ENCODE measurements around the gene CDK6.

CDK6 gene

GRCh38 chr7:92777993-92778392 is 58.4 kb downstream of the CDK6 start:
- no peak overlapping the region for H3K9ac ChIP-seq (ENCODE audit: low read length)
- H3K4me1 ChIP-seq (ENCODE audit: control insufficient read depth, insufficient read depth, low read length), result peaks cover 10% of the 10 kb centered on the region
- no peak overlapping the region for H3K4me3 ChIP-seq (ENCODE audit: low read depth, low read length)
- peaks cover 6% of the 10 kb centered on the region; the same call in 1 of the 2 replicates for H3K36me3 ChIP-seq (ENCODE audit: control insufficient read depth, insufficient read depth, low read length)
- H3K27ac ChIP-seq (ENCODE audit: low read depth, low read length), result no peak overlapping the region
- H3K9me3 ChIP-seq (ENCODE audit: control insufficient read depth, insufficient read depth, low read depth, low read length), result peaks cover 3% of the 10 kb centered on the region; the same call in 1 of the 2 replicates
- no peaks in the 10 kb centered on the region for H3K27me3 ChIP-seq (ENCODE audit: control insufficient read depth, insufficient read depth, low read length)

GRCh38 chr7:92773808-92774207 is 62.6 kb downstream of the CDK6 start:
- H3K4me1 ChIP-seq (ENCODE audit: control insufficient read depth, insufficient read depth, low read length), result peaks cover 23% of the 10 kb centered on the region
- H3K27ac ChIP-seq (ENCODE audit: low read depth, low read length), result no peak overlapping the region
- no peak overlapping the region for H3K4me3 ChIP-seq (ENCODE audit: low read depth, low read length)
- H3K9me3 ChIP-seq (ENCODE audit: control insufficient read depth, insufficient read depth, low read depth, low read length), result peaks cover 3% of the 10 kb centered on the region; the same call in 1 of the 2 replicates
- H3K9ac ChIP-seq (ENCODE audit: low read length), result no peak overlapping the region
- H3K36me3 ChIP-seq (ENCODE audit: control insufficient read depth, insufficient read depth, low read length), result peaks cover 6% of the 10 kb centered on the region; the same call in 1 of the 2 replicates
- no peaks in the 10 kb centered on the region for H3K27me3 ChIP-seq (ENCODE audit: control insufficient read depth, insufficient read depth, low read length)

- H3K27ac ChIP-seq (ENCODE audit: low read depth, low read length), result no peak overlapping the region
- H3K9me3 ChIP-seq (ENCODE audit: control insufficient read depth, insufficient read depth, low read depth, low read length), result no peaks in the 10 kb centered on the region
- peaks cover 62% of the 10 kb centered on the region for H3K4me1 ChIP-seq (ENCODE audit: control insufficient read depth, insufficient read depth, low read length)
- H3K9ac ChIP-seq (ENCODE audit: low read length), result no peak overlapping the region
- no peaks in the 10 kb centered on the region for H3K27me3 ChIP-seq (ENCODE audit: control insufficient read depth, insufficient read depth, low read length)
- peaks cover 6% of the 10 kb centered on the region; the same call in 1 of the 2 replicates for H3K36me3 ChIP-seq (ENCODE audit: control insufficient read depth, insufficient read depth, low read length)
- H3K4me3 ChIP-seq (ENCODE audit: low read depth, low read length), result no peak overlapping the region
Measured at GRCh38 chr7:92769844-92770243, 66.5 kb downstream of the CDK6 start.

GRCh38 chr7:92769394-92769699 is 67.0 kb downstream of the CDK6 start:
- Histone ChIP-seq H3K36me3 (ENCODE audit: control insufficient read depth, insufficient read depth, low read length) (peaks cover under 1% of the 10 kb centered on the region; the same call in 1 of the 2 replicates), H3K9me3 (ENCODE audit: control insufficient read depth, insufficient read depth, low read depth, low read length) (no peaks in the 10 kb centered on the region), H3K4me3 (ENCODE audit: low read depth, low read length) (no peak overlapping the region), H3K4me1 (ENCODE audit: control insufficient read depth, insufficient read depth, low read length) (peaks cover 67% of the 10 kb centered on the region), H3K27me3 (ENCODE audit: control insufficient read depth, insufficient read depth, low read length) (no peaks in the 10 kb centered on the region), H3K27ac (ENCODE audit: low read depth, low read length) (0 out of 2 replicates have a peak overlapping the region, but pooled peaks have one; percentile 56), H3K9ac (ENCODE audit: low read length) (no peak overlapping the region)

GRCh38 chr7:92768501-92769393 is 67.6 kb downstream of the CDK6 start:
- Histone ChIP-seq H3K9me3 (ENCODE audit: control insufficient read depth, insufficient read depth, low read depth, low read length) (no peaks in the 10 kb centered on the region), H3K4me3 (ENCODE audit: low read depth, low read length) (no peak overlapping the region), H3K4me1 (ENCODE audit: control insufficient read depth, insufficient read depth, low read length) (peaks cover 73% of the 10 kb centered on the region), H3K27ac (ENCODE audit: low read depth, low read length) (peak overlapping the region; percentile 49), H3K27me3 (ENCODE audit: control insufficient read depth, insufficient read depth, low read length) (no peaks in the 10 kb centered on the region), H3K36me3 (ENCODE audit: control insufficient read depth, insufficient read depth, low read length) (no peaks in the 10 kb centered on the region; the same call in 1 of the 2 replicates), H3K9ac (ENCODE audit: low read length) (no peak overlapping the region)

- Histone ChIP-seq H3K27ac (ENCODE audit: low read depth, low read length) (peak overlapping the region; percentile 49), H3K9me3 (ENCODE audit: control insufficient read depth, insufficient read depth, low read depth, low read length) (no peaks in the 10 kb centered on the region), H3K4me1 (ENCODE audit: control insufficient read depth, insufficient read depth, low read length) (peaks cover 81% of the 10 kb centered on the region), H3K9ac (ENCODE audit: low read length) (no peak overlapping the region), H3K27me3 (ENCODE audit: control insufficient read depth, insufficient read depth, low read length) (no peaks in the 10 kb centered on the region), H3K4me3 (ENCODE audit: low read depth, low read length) (no peak overlapping the region), H3K36me3 (ENCODE audit: control insufficient read depth, insufficient read depth, low read length) (no peaks in the 10 kb centered on the region; the same call in 1 of the 2 replicates)
Measured at GRCh38 chr7:92767437-92767836, 68.9 kb downstream of the CDK6 start.

GRCh38 chr7:92766461-92767003 is 69.8 kb downstream of the CDK6 start:
- Histone ChIP-seq H3K4me1 (ENCODE audit: control insufficient read depth, insufficient read depth, low read length) (peaks cover 79% of the 10 kb centered on the region), H3K9me3 (ENCODE audit: control insufficient read depth, insufficient read depth, low read depth, low read length) (no peaks in the 10 kb centered on the region), H3K27ac (ENCODE audit: low read depth, low read length) (peak overlapping the region; percentile 49; the same call in 1 of the 2 replicates), H3K27me3 (ENCODE audit: control insufficient read depth, insufficient read depth, low read length) (no peaks in the 10 kb centered on the region), H3K9ac (ENCODE audit: low read length) (no peak overlapping the region), H3K4me3 (ENCODE audit: low read depth, low read length) (no peak overlapping the region), H3K36me3 (ENCODE audit: control insufficient read depth, insufficient read depth, low read length) (no peaks in the 10 kb centered on the region; the same call in 1 of the 2 replicates)

- Histone ChIP-seq H3K4me1 (ENCODE audit: control insufficient read depth, insufficient read depth, low read length) (peaks cover 79% of the 10 kb centered on the region), H3K27me3 (ENCODE audit: control insufficient read depth, insufficient read depth, low read length) (no peaks in the 10 kb centered on the region), H3K4me3 (ENCODE audit: low read depth, low read length) (no peak overlapping the region), H3K9ac (ENCODE audit: low read length) (no peak overlapping the region), H3K27ac (ENCODE audit: low read depth, low read length) (no peak overlapping the region), H3K36me3 (ENCODE audit: control insufficient read depth, insufficient read depth, low read length) (no peaks in the 10 kb centered on the region; the same call in 1 of the 2 replicates), H3K9me3 (ENCODE audit: control insufficient read depth, insufficient read depth, low read depth, low read length) (no peaks in the 10 kb centered on the region)
Measured at GRCh38 chr7:92765725-92766124, 70.6 kb downstream of the CDK6 start.

GRCh38 chr7:92763636-92764423 is 72.5 kb downstream of the CDK6 start:
- no peaks in the 10 kb centered on the region; the same call in 1 of the 2 replicates for H3K36me3 ChIP-seq (ENCODE audit: control insufficient read depth, insufficient read depth, low read length)
- H3K27ac ChIP-seq (ENCODE audit: low read depth, low read length), result peak overlapping the region; percentile 78
- H3K9me3 ChIP-seq (ENCODE audit: control insufficient read depth, insufficient read depth, low read depth, low read length), result no peaks in the 10 kb centered on the region
- H3K27me3 ChIP-seq (ENCODE audit: control insufficient read depth, insufficient read depth, low read length), result no peaks in the 10 kb centered on the region
- peaks cover 79% of the 10 kb centered on the region for H3K4me1 ChIP-seq (ENCODE audit: control insufficient read depth, insufficient read depth, low read length)
- H3K9ac ChIP-seq (ENCODE audit: low read length), result peak overlapping the region; percentile 6
- H3K4me3 ChIP-seq (ENCODE audit: low read depth, low read length), result 0 out of 2 replicates have a peak overlapping the region, but pooled peaks have one; percentile 9

GRCh38 chr7:92762851-92763250 is 73.5 kb downstream of the CDK6 start:
- Histone ChIP-seq H3K4me3 (ENCODE audit: low read depth, low read length) (no peak overlapping the region), H3K36me3 (ENCODE audit: control insufficient read depth, insufficient read depth, low read length) (no peaks in the 10 kb centered on the region; the same call in 1 of the 2 replicates), H3K9ac (ENCODE audit: low read length) (no peak overlapping the region), H3K4me1 (ENCODE audit: control insufficient read depth, insufficient read depth, low read length) (peaks cover 71% of the 10 kb centered on the region), H3K9me3 (ENCODE audit: control insufficient read depth, insufficient read depth, low read depth, low read length) (no peaks in the 10 kb centered on the region), H3K27ac (ENCODE audit: low read depth, low read length) (peak overlapping the region; percentile 73), H3K27me3 (ENCODE audit: control insufficient read depth, insufficient read depth, low read length) (no peaks in the 10 kb centered on the region)

All from HUES6 (cell line).